ENCODE measurements around the gene VMP1. TPM values are rescaled to one million over a fixed set of nuclear protein-coding genes. Genes with fewer than 3 reads are reported as not detected.
A peak's percentile ranks its signal among the peaks of the same experiment; 100 is the strongest.

The VMP1 gene
- total RNA-seq, 2 donors from 2014 or later = 309 to 488 TPM

DNA sequence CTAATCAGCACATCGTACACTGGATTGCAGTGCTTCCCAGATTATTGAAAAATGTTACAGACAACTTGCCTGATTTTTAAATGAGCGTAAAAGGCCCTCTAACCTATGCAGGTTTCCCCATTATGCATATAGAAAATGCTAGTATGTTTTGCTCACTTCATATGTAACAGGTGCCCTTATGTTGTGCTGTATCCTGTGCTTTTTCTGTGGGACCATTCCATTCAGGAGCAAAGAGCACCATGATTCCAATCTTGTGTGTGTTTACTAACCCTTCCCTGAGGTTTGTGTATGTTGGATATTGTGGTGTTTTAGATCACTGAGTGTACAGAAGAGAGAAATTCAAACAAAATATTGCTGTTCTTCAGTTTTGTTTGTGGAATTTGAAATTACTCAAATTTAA, 13.1 kb upstream of the VMP1 start:
- H3K4me3 Mint-ChIP-seq = no peak overlapping the region
- H3K9me3 Mint-ChIP-seq = no peaks in the 10 kb centered on the region
- H3K4me1 Mint-ChIP-seq = peaks cover 15% of the 10 kb centered on the region
- H3K36me3 Mint-ChIP-seq (ENCODE audit: low read depth) = peaks cover 100% of the 10 kb centered on the region
- no peaks in the 10 kb centered on the region for H3K27me3 Mint-ChIP-seq
- no peak for ATAC-seq (replicated peaks)
- H3K27ac Mint-ChIP-seq = peak overlapping the region; percentile 27

DNA sequence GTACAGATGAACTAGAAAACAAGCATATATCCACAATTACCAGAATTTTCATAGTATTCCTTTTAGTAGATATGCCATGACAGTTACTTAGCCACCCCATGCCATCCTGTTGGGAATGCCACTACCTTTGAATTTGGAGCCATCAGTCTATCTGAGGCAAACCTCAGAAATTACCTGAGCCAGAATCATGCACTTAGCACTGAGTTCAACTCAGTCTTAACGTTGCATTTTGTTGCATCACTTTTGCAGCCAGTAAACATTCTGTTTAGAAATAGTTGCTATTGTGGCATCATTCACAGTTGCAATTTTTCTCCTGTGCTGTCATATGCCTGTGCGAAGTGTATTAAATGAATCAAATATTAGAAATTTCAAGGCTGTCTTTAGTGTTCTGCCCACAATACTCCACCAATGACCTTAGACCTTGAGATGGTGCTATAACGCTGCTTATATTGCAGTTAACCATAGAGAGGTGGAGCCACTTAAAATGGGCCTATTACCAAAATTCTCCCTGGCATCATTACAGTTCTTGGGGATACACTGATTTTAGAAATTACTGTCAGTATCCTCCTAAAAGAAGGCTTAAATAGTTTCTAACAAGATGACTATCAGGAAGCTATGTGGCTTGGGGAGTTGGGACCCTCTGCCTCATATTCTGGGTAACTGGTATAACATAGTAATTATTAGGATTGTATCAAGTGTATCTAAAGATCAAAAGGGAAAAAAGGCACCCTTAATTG, 11.3 kb upstream of the VMP1 start:
- H3K4me3 Mint-ChIP-seq = no peak overlapping the region
- peaks cover 30% of the 10 kb centered on the region for H3K4me1 Mint-ChIP-seq
- H3K9me3 Mint-ChIP-seq = no peaks in the 10 kb centered on the region
- H3K36me3 Mint-ChIP-seq (ENCODE audit: low read depth) = peaks cover 100% of the 10 kb centered on the region
- no peaks in the 10 kb centered on the region for H3K27me3 Mint-ChIP-seq
- H3K27ac Mint-ChIP-seq = no peak overlapping the region
- no peak for ATAC-seq (replicated peaks)

GRCh38 chr17:59696682-59697277, 10.7 kb upstream of the VMP1 start:
- ATAC-seq (replicated peaks) = no peak
- H3K27me3 Mint-ChIP-seq = no peaks in the 10 kb centered on the region
- no peak overlapping the region for H3K4me3 Mint-ChIP-seq
- H3K27ac Mint-ChIP-seq = no peak overlapping the region
- H3K36me3 Mint-ChIP-seq (ENCODE audit: low read depth) = peaks cover 98% of the 10 kb centered on the region
- H3K4me1 Mint-ChIP-seq = peaks cover 31% of the 10 kb centered on the region
- H3K9me3 Mint-ChIP-seq = no peaks in the 10 kb centered on the region

- peaks cover 37% of the 10 kb centered on the region for H3K4me1 Mint-ChIP-seq
- H3K9me3 Mint-ChIP-seq = no peaks in the 10 kb centered on the region
- no peak for ATAC-seq (replicated peaks)
- H3K36me3 Mint-ChIP-seq (ENCODE audit: low read depth) = peaks cover 98% of the 10 kb centered on the region
- peak overlapping the region; percentile 42 for H3K4me3 Mint-ChIP-seq
- peak overlapping the region; percentile 33 for H3K27ac Mint-ChIP-seq
- H3K27me3 Mint-ChIP-seq = no peaks in the 10 kb centered on the region
Observed at GRCh38 chr17:59698143-59698542, 9.3 kb upstream of the VMP1 start.

DNA sequence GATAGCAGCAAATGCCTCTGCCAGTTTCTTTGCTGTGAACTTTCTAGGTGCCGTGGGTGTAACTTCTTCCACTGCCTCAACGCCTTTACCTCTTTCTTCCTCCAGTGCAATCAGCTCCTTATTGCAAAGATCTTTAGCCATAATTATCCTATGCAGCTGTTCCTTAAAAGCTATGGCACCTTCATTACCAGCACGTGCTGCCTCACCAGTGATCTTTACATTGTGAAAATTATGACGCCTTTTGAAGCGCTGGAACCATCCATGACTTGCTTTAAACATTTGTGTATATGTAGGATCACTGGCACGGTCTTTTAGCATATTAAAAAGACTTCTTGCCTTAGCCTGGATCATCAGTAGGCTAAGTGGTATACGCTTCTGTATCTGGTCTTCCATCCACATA, 8.2 kb upstream of the VMP1 start:
- H3K9me3 Mint-ChIP-seq = no peaks in the 10 kb centered on the region
- peak overlapping the region; percentile 74 for H3K27ac Mint-ChIP-seq
- H3K4me1 Mint-ChIP-seq = peaks cover 41% of the 10 kb centered on the region
- no peak for ATAC-seq (replicated peaks)
- H3K4me3 Mint-ChIP-seq = peak overlapping the region; percentile 42
- H3K27me3 Mint-ChIP-seq = no peaks in the 10 kb centered on the region
- peaks cover 98% of the 10 kb centered on the region for H3K36me3 Mint-ChIP-seq (ENCODE audit: low read depth)

DNA sequence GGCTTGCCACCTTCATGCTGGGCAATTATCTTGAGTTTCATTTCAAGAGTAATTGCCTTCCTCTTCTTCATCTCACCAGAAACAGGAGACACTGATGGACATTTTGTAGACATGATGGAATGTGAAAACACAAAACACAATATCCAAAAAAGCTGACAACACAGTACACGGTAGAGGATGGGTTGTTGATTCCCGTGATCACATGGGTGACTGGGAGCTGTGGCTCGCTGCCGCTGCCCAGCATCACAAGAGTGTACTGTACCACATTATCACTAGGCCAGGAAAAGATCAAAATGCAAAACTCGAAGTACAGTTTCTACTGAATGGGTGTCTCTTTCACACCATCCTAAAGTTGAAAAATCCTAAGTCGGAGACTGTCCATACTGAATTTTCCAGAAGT, 7.7 kb upstream of the VMP1 start:
- peak overlapping the region; percentile 42 for H3K4me3 Mint-ChIP-seq
- H3K4me1 Mint-ChIP-seq = peaks cover 46% of the 10 kb centered on the region
- H3K27me3 Mint-ChIP-seq = no peaks in the 10 kb centered on the region
- no peak for ATAC-seq (replicated peaks)
- no peaks in the 10 kb centered on the region for H3K9me3 Mint-ChIP-seq
- H3K27ac Mint-ChIP-seq = peak overlapping the region; percentile 74
- H3K36me3 Mint-ChIP-seq (ENCODE audit: low read depth) = peaks cover 98% of the 10 kb centered on the region

- Mint-ChIP-seq H3K27me3 (no peaks in the 10 kb centered on the region), H3K4me1 (peaks cover 50% of the 10 kb centered on the region), H3K4me3 (no peak overlapping the region), H3K27ac (no peak overlapping the region), H3K9me3 (no peaks in the 10 kb centered on the region), H3K36me3 (ENCODE audit: low read depth) (peaks cover 98% of the 10 kb centered on the region)
- ATAC-seq (replicated peaks) = no peak
Observed at GRCh38 chr17:59702304-59702703, 5.2 kb upstream of the VMP1 start.

DNA sequence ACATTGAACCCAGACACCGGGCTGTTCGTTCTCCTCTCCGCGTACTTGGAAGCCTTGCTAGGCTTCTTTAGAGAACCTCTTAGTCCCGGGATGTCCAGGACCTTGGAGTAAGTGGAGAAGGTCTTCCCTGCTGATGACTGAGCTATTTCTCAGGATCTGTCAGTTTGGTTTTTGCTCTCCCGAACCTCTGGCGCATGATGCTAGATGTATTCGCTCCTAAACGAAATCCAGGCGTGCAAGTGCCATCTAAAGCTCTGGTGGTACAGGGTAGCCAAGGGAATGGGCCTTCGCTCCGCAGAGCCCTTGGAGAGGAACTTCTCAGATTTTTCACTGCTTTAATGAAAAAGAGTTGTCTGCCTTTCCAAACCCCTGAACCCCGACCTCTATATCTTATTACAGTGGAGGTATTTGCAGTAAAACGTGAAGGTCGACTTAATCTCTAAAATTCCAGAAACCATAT, 547 bp downstream of the VMP1 start:
- ATAC-seq (replicated peaks) = no peak
- peaks cover 34% of the 10 kb centered on the region for H3K4me1 Mint-ChIP-seq

DNA sequence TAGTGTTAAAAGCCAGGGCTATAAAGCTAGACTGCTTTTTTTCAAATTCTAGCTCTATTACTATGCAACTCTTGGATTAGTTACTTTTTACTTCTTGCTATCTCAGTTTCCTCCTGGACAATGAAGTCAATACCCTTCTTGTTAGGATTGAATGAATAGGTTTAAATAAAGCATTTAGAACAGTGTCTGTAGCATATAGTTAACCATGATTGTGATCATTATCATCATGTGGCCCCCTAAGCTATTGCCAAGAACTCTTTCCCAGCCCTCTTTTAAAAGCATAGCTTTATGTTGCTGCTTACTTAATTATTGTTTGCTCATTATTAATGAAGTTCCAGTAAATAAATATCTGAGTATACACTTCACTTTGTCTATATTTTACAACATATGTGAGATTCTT, 4.5 kb downstream of the VMP1 start:
- Mint-ChIP-seq H3K27me3 (no peaks in the 10 kb centered on the region), H3K27ac (no peak overlapping the region), H3K4me1 (peaks cover 35% of the 10 kb centered on the region), H3K9me3 (no peaks in the 10 kb centered on the region), H3K4me3 (no peak overlapping the region), H3K36me3 (ENCODE audit: low read depth) (peaks cover 14% of the 10 kb centered on the region)
- ATAC-seq (replicated peaks) = no peak

More for the DNA sequence above, 547 bp downstream of the VMP1 start:
- H3K36me3 Mint-ChIP-seq (ENCODE audit: low read depth) = peaks cover 53% of the 10 kb centered on the region
- H3K9me3 Mint-ChIP-seq = no peaks in the 10 kb centered on the region
- no peaks in the 10 kb centered on the region for H3K27me3 Mint-ChIP-seq
- peak overlapping the region; percentile 98 for H3K27ac Mint-ChIP-seq
- peak overlapping the region; percentile 93 for H3K4me3 Mint-ChIP-seq

DNA sequence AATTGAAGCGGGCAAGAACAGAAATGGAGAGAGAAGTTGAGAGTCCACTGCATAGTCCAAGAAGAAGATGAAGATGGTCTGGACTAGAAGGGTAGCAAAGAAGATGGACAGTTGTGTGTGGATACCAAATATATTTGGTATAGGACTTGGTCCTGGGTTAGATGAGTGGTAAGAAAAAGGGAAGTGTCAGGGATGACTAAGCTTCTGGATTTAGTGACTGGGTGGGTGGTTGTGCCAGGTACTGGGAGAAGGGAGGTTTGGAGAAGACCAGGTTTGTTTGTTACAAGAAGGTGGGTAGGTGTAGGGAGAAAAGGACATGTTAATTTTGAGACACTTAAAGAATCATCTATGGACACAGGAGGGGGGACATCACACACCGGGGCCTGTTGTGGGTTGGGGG, 5.4 kb downstream of the VMP1 start:
- Mint-ChIP-seq H3K27ac (peak overlapping the region; percentile 19), H3K4me3 (no peak overlapping the region), H3K27me3 (no peaks in the 10 kb centered on the region), H3K36me3 (ENCODE audit: low read depth) (peaks cover 14% of the 10 kb centered on the region), H3K4me1 (peaks cover 35% of the 10 kb centered on the region), H3K9me3 (no peaks in the 10 kb centered on the region)
- ATAC-seq (replicated peaks) = no peak

DNA sequence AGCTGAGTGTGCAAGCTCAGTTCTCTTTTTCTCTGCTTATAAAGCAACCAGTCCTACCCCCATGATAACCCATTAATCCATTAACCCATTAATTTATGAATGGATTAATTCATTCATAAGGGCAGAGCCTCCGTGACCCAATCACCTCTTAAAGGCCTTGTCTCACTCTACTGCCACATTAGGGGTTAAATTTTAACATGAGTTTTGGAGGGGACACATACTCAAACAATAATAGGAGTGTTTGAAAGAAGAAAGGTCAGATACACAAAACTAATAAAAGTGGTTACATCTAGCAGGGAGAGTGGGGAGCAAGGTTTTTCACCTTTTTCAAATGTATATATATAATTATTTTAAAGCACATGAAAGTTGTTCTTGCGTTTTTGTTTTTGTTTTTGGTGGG, 6.8 kb downstream of the VMP1 start:
- H3K4me1 Mint-ChIP-seq = peaks cover 33% of the 10 kb centered on the region
- no peak overlapping the region for H3K4me3 Mint-ChIP-seq
- no peaks in the 10 kb centered on the region for H3K9me3 Mint-ChIP-seq
- ATAC-seq (replicated peaks) = no peak
- H3K27me3 Mint-ChIP-seq = no peaks in the 10 kb centered on the region
- peaks cover 22% of the 10 kb centered on the region for H3K36me3 Mint-ChIP-seq (ENCODE audit: low read depth)
- H3K27ac Mint-ChIP-seq = no peak overlapping the region

DNA sequence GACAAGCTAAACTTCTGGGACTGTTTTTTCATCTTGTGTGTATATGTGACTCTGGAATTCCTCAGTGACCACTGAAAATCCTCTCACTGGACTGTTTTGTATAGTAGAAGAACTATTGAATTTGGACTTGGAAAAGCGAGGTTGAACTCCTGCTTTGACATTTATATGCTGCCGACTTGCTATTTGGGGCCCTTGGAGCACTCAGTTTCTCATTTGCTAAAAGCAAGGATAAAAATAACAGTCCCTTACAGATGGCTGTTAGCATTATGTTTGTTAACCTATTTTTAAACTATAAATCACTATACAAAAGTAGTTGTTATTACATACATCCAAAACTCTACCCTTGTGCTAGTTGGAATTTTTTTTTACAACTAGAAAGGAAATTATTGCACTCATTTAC, 9.0 kb downstream of the VMP1 start:
- no peak overlapping the region for H3K27ac Mint-ChIP-seq
- H3K4me3 Mint-ChIP-seq = no peak overlapping the region
- no peak for ATAC-seq (replicated peaks)
- H3K36me3 Mint-ChIP-seq (ENCODE audit: low read depth) = peaks cover 22% of the 10 kb centered on the region
- peaks cover 30% of the 10 kb centered on the region for H3K4me1 Mint-ChIP-seq
- H3K27me3 Mint-ChIP-seq = no peaks in the 10 kb centered on the region
- no peaks in the 10 kb centered on the region for H3K9me3 Mint-ChIP-seq

- no peak for ATAC-seq (replicated peaks)
- no peak overlapping the region for H3K4me3 Mint-ChIP-seq
- no peaks in the 10 kb centered on the region for H3K27me3 Mint-ChIP-seq
- H3K27ac Mint-ChIP-seq = no peak overlapping the region
- no peaks in the 10 kb centered on the region for H3K9me3 Mint-ChIP-seq
- peaks cover 19% of the 10 kb centered on the region for H3K4me1 Mint-ChIP-seq
- H3K36me3 Mint-ChIP-seq (ENCODE audit: low read depth) = peaks cover 22% of the 10 kb centered on the region
Observed at GRCh38 chr17:59719526-59719925, 12.1 kb downstream of the VMP1 start.

GRCh38 chr17:59722623-59723022, 15.2 kb downstream of the VMP1 start:
- peaks cover 15% of the 10 kb centered on the region for H3K36me3 Mint-ChIP-seq (ENCODE audit: low read depth)
- H3K27me3 Mint-ChIP-seq = no peaks in the 10 kb centered on the region
- H3K27ac Mint-ChIP-seq = no peak overlapping the region
- no peaks in the 10 kb centered on the region for H3K9me3 Mint-ChIP-seq
- peaks cover 9% of the 10 kb centered on the region for H3K4me1 Mint-ChIP-seq
- no peak for ATAC-seq (replicated peaks)
- H3K4me3 Mint-ChIP-seq = no peak overlapping the region

- no peak overlapping the region for H3K4me3 Mint-ChIP-seq
- no peaks in the 10 kb centered on the region for H3K27me3 Mint-ChIP-seq
- no peaks in the 10 kb centered on the region for H3K9me3 Mint-ChIP-seq
- peaks cover 9% of the 10 kb centered on the region for H3K4me1 Mint-ChIP-seq
- H3K27ac Mint-ChIP-seq = no peak overlapping the region
- no peak for ATAC-seq (replicated peaks)
- peaks cover 14% of the 10 kb centered on the region for H3K36me3 Mint-ChIP-seq (ENCODE audit: low read depth)
Observed at GRCh38 chr17:59723041-59723440, 15.6 kb downstream of the VMP1 start.

All from activated T-helper 17 cell treated with anti-CD3 and anti-CD28 coated beads, Interleukin-2, amount 50 U/mL, for 72 hours (primary cell).